Adrenal gland (tissue), 12 donors: ENCODE measurements around the gene PAX7. TPM values are rescaled to one million over a fixed set of nuclear protein-coding genes. Genes with fewer than 3 reads are reported as not detected.
"Not testable (repeated sequence)": the region's sequence is repeated elsewhere in the genome, so short reads cannot be mapped to it uniquely, and the experiment has no call there.

Source experiments
- DNase-seq, 7 donors: peaks; one replicate each; pipeline ENCODE4 v3.0.0-alpha.2; 2019 to 2020
- H3K27ac ChIP-seq, 5 donors: fragments of 200-600 bp; sonication (generic) in 4 of 5; 1 replicate in 3 of 5; 2 replicates in 2 of 5; pipeline versions ENCODE4 v1.5.1 to v1.8.0; 2016 to 2020; ENCODE audit warnings: mild to moderate bottlenecking in 1 of 5
- H3K27me3 ChIP-seq: fragments of 200-600 bp; 2 replicates; pipeline ENCODE4 v1.8.0; 2021
- H3K36me3 ChIP-seq, 2 donors: fragments of 200-600 bp; replicated peaks in 1 of 2; 1 replicate in 1 of 2; 2 replicates in 1 of 2; pipeline versions ENCODE4 v1.5.1 to v1.8.0; 2018 to 2022
- H3K4me1 ChIP-seq, 2 donors: fragments of 200-600 bp; replicated peaks in 1 of 2; 1 replicate in 1 of 2; 2 replicates in 1 of 2; pipeline versions ENCODE4 v1.5.1 to v1.8.0; 2018 to 2021
- H3K4me3 ChIP-seq, 4 donors: fragments of 200-600 bp; sonication (generic) in 3 of 4; one replicate each; pipeline ENCODE4 v1.5.1; 2016 to 2018
- H3K9me3 ChIP-seq, 3 donors: fragments of 200-600 bp; sonication (generic) in 1 of 3; replicated peaks in 1 of 3; 1 replicate in 2 of 3; 2 replicates in 1 of 3; pipeline versions ENCODE4 v1.5.1 to v1.8.0; 2016 to 2021
- POLR2A ChIP-seq, 2 donors: fragments of 450-650 bp; IDR thresholded peaks; one replicate each; pipeline ENCODE4 v1.6.1; 2017; ENCODE audit warnings: antibody characterized with exemption in 2 of 2, mild to moderate bottlenecking in 2 of 2, moderate library complexity in 1 of 2
- WGBS, 4 donors: extraction: QIAGEN DNeasy Blood & Tissue Kit in 2 of 4; methylation state at CpG; one replicate each; pipeline versions ENCODE4 v1.1.5 to v1.1.7; 2013 to 2017; 5-methylcytosine and 5-hydroxymethylcytosine counted together
- intact Hi-C, 2 donors: fragments of 100-400 bp; cut with DNase I; formaldehyde crosslinking; loops; one replicate each; pipeline versions ENCODE4 v1.14.1 to v1.15.0; 2022 to 2023
- polyA plus RNA-seq, 3 donors: library from polyadenylated mRNA; stranded (reverse); fragments of 200-250 nt in 2 of 3; fragments of 350-450 nt in 1 of 3; fragmentation: Illumina TruSeq in 1 of 3; extraction: RNeasy Lipid Tissue Mini Kit (QIAGEN cat#74804) in 1 of 3; gene quantifications; one replicate each; pipeline ENCODE4 v1.2.3, GENCODE V29; 2013 to 2014
- total RNA-seq, 9 donors: library from RNA; depleted of rRNA in 4 of 9; stranded (reverse); fragments of >200 nt in 4 of 9; fragments of 120-200 nt in 1 of 9; fragmentation: NEBNext Ultra II Directional in 1 of 9; extraction: Animal tissue kit (Norgen Biotek cat#: 25700) in 1 of 9; gene quantifications; one replicate each; pipeline versions ENCODE4 v1.1.0 to v1.2.4, GENCODE V29; 2013 to 2023
- TF ChIP-seq, protein P1 (sequence below), 6 experiments: fragments of 450-650 bp in 4 of 6; fragments of 200-600 bp in 2 of 6; sonication (generic) in 1 of 6; IDR thresholded peaks; 1 replicate in 5 of 6; 2 replicates in 1 of 6; pipeline versions ENCODE4 v1.5.1 to v1.8.0; 2016 to 2021; ENCODE audit warnings: antibody characterized with exemption in 6 of 6, mild to moderate bottlenecking in 2 of 6, moderate library complexity in 1 of 6
- donor health status: healthy with polysubstance abuse.
- donor health status: Bipolar disorder and iron deficiency.
- donor health status: DM: yes; HTN: yes; CAD: no.
- donor health status: DM: no; HTN: no; CAD: no.
- donor health status: DM: no; HTN: no; CAD: no.
- donor health status: DM: yes; HTN: yes; CAD: no.

The PAX7 gene
- total and polyA plus RNA-seq, 12 donors = not detected

DNA sequence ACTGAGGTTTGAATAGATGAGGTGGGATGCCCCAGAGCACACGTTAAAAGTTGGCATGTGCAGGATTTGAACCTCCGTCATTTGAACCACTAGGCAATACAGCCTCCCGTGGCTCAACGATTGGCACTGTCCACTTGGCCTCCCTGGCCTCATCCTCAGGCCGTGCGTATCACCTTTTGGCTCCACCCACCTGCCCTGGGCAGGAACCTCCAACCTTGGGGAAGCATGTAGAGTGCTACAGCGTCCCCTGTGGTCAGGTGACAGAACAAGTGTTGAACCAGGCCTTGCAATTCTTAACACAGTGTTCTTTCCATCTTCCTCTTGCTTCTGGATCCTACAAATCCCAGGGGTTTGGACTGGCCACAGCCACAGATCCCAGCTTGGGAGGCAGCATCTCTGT lies 112.6 kb downstream of the PAX7 start:
- TF ChIP-seq, protein P1, sequence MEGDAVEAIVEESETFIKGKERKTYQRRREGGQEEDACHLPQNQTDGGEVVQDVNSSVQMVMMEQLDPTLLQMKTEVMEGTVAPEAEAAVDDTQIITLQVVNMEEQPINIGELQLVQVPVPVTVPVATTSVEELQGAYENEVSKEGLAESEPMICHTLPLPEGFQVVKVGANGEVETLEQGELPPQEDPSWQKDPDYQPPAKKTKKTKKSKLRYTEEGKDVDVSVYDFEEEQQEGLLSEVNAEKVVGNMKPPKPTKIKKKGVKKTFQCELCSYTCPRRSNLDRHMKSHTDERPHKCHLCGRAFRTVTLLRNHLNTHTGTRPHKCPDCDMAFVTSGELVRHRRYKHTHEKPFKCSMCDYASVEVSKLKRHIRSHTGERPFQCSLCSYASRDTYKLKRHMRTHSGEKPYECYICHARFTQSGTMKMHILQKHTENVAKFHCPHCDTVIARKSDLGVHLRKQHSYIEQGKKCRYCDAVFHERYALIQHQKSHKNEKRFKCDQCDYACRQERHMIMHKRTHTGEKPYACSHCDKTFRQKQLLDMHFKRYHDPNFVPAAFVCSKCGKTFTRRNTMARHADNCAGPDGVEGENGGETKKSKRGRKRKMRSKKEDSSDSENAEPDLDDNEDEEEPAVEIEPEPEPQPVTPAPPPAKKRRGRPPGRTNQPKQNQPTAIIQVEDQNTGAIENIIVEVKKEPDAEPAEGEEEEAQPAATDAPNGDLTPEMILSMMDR (IDR thresholded peaks at IDR 0.05) = no peak
- TF ChIP-seq POLR2A (IDR thresholded peaks at IDR 0.05) = no peak
- no peak overlapping the region for H3K27ac ChIP-seq
- H3K36me3 ChIP-seq = no peaks in the 10 kb centered on the region
- intact Hi-C loops = no loop called here
- no peak for DNase-seq
- no peak overlapping the region for H3K4me3 ChIP-seq
- peaks cover 14% of the 10 kb centered on the region for H3K27me3 ChIP-seq
- H3K4me1 ChIP-seq = no peaks in the 10 kb centered on the region
- H3K9me3 ChIP-seq = no peaks in the 10 kb centered on the region
- 42 to 52% (median 46%) methylated on average over 7 of the region's 7 CpGs for WGBS, 4 donors

DNA sequence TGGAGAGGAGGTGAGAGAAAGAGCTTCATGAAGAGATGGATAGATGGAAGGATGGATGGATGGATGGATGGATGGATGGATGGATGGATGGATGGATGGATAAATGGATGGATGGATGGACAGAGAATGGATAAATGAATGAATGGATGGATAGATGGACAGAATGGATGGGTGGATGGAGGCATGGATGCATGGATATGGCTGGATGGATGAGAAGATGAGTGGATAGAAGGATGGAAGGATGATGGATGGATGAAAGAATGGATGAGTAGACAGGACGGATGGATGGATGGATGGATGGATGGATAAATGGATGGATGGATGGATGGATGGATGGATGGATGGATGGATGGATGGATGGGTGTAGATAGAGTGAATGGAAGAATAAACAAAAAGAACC lies 113.7 kb downstream of the PAX7 start:
- H3K27ac ChIP-seq, H3K4me1 ChIP-seq, H3K4me3 ChIP-seq, DNase-seq, intact Hi-C loops, H3K9me3 ChIP-seq, H3K36me3 ChIP-seq: not testable (repeated sequence)
- peaks cover 14% of the 10 kb centered on the region for H3K27me3 ChIP-seq
- WGBS, 4 donors = 62 to 88% (median 79%) methylated on average over 1 of the region's 1 CpG

DNA sequence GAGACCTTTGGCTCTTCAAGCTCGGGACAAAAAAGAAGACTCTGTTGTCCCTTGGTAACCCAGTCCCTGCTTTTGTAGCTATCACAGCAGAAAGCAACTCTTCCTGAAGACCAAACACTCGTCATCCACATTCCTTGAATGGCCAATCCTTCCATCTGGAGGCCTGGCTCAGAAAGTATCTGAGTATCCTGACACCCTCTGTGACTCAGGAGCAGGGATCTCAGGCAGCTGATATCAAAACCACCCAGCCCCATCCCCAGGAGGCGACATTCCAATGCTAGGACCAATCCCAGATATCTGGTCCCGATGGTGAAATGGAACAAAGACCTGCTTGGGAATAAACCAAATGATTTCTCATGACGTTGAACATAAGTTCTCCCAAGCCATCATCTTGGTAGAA lies 116.3 kb downstream of the PAX7 start:
- Histone ChIP-seq H3K27me3 (peaks cover 3% of the 10 kb centered on the region), H3K9me3 (no peaks in the 10 kb centered on the region), H3K36me3 (no peaks in the 10 kb centered on the region), H3K27ac (no peak overlapping the region), H3K4me3 (no peak overlapping the region), H3K4me1 (no peaks in the 10 kb centered on the region)
- intact Hi-C loops = no loop called here
- DNase-seq = no peak
- WGBS, 4 donors = 62 to 77% (median 69%) methylated on average over 4 to 5 of the region's 5 CpGs
- TF ChIP-seq, protein P1 (IDR thresholded peaks at IDR 0.05) = no peak
- TF ChIP-seq POLR2A (IDR thresholded peaks at IDR 0.05) = no peak

DNA sequence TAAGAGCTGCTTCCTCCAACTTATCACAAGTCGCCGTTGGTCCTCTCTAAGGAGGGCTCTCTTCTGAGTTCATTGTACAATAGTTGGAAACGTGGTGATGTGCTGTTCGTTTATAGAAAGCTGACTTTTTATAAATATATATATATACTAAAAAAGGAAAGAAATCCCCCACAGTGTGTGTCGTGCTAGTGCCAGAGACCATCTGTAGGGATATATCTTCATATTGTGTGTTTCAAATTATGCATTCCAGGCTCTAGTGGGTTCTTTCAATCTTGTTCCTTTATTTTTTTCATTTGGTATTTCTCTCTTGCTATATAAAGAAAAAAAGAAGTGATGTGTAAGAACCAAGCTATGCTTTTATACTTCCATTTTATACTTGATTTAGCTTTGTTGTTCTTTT lies 117.0 kb downstream of the PAX7 start:
- intact Hi-C loops = no loop called here
- Histone ChIP-seq H3K9me3 (no peaks in the 10 kb centered on the region), H3K4me1 (no peaks in the 10 kb centered on the region), H3K27me3 (peaks cover 3% of the 10 kb centered on the region), H3K36me3 (no peaks in the 10 kb centered on the region), H3K4me3 (no peak overlapping the region), H3K27ac (no peak overlapping the region)
- no peak for DNase-seq
- WGBS, 4 donors = 68 to 78% (median 72%) methylated on average over 5 of the region's 5 CpGs
- TF ChIP-seq POLR2A (IDR thresholded peaks at IDR 0.05) = no peak
- TF ChIP-seq, protein P1 (IDR thresholded peaks at IDR 0.05) = no peak

DNA sequence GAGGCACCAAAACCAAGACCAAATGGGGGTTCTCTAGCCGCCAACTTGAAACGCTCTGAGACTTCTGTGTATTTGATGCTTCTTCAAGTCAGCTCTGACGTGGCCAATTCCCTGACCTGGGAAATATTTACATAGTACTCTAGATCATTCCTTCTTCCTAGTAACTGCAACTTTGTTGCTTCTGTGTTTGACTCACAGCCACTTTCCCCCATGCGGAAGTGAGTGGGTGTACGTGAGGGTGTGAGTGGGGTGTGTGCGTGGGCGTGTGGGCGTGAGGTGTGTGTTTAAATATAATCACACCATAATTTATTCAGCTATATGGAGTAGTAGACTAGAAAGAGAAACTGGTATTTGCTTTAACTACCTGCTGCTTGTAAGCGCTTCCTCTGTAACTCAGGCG lies 117.8 kb downstream of the PAX7 start:
- Histone ChIP-seq H3K4me1 (no peaks in the 10 kb centered on the region), H3K36me3 (no peaks in the 10 kb centered on the region), H3K4me3 (no peak overlapping the region), H3K27ac (no peak overlapping the region), H3K9me3 (no peaks in the 10 kb centered on the region), H3K27me3 (peaks cover 3% of the 10 kb centered on the region)
- WGBS, 4 donors = 69 to 75% (median 71%) methylated on average over 10 of the region's 10 CpGs
- intact Hi-C loops = no loop called here
- TF ChIP-seq, protein P1 (IDR thresholded peaks at IDR 0.05) = no peak
- no peak for TF ChIP-seq POLR2A (IDR thresholded peaks at IDR 0.05)
- no peak for DNase-seq
